ENCODE data around the gene SNORC. TPM values are rescaled to one million over a fixed set of nuclear protein-coding genes. Genes with fewer than 3 reads are reported as not detected.

SNORC gene
- total RNA-seq, 1 experiment from 2014 or later, result 4.3 TPM

- Histone ChIP-seq H3K9me3 (no peaks in the 10 kb centered on the region), H3K27me3 (replicated peaks; ENCODE audit: control insufficient read depth, insufficient read depth, low read length) (no peaks in the 10 kb centered on the region), H3K36me3 (ENCODE audit: control insufficient read depth, insufficient read depth, low read length) (no peaks in the 10 kb centered on the region; the same call in 1 of the 2 replicates), H3K4me3 (ENCODE audit: low read depth, low read length) (no peak overlapping the region), H3K4me1 (0 out of 2 replicates have a peak, but pooled peaks cover 9% of the 10 kb centered on the region)
- intact Hi-C loops (cut with micrococcal nuclease; ENCODE audit: unreplicated experiment), result no loop called here
- H3K36me3 Mint-ChIP-seq (ENCODE audit: insufficient read depth, unreplicated experiment), result peaks cover 6% of the 10 kb centered on the region
- ChIA-PET CTCF (no interaction called here), POLR2A (no interaction called here)
- no peak overlapping the region for H3K4me3 Mint-ChIP-seq (ENCODE audit: unreplicated experiment)
- H3K27me3 Mint-ChIP-seq (ENCODE audit: insufficient read depth, unreplicated experiment), result no peaks in the 10 kb centered on the region
- H3K4me1 Mint-ChIP-seq (ENCODE audit: low read depth, unreplicated experiment), result no peaks in the 10 kb centered on the region
- no peak for TF ChIP-seq CTCF (IDR thresholded peaks at IDR 0.05; ENCODE audit: insufficient read depth in 1 of 2, low read depth in 1 of 2, low read length in 1 of 2, severe bottlenecking in 1 of 2, unreplicated experiment in 1 of 2)
- no peak overlapping the region for H3K27ac Mint-ChIP-seq (ENCODE audit: unreplicated experiment)
- H3K9me3 Mint-ChIP-seq (ENCODE audit: unreplicated experiment), result no peaks in the 10 kb centered on the region
- DNase-seq, result no peak
- no TSS peak for BruUV-seq (replicated peaks)
Measured at GRCh38 chr2:232869138-232870017, 686 bp upstream of the SNORC start.

GRCh38 chr2:232870766-232871371 is 805 bp downstream of the SNORC start:
- no peak for DNase-seq
- H3K4me3 ChIP-seq (ENCODE audit: low read depth, low read length), result no peak overlapping the region
- no peak overlapping the region for H3K27ac Mint-ChIP-seq (ENCODE audit: unreplicated experiment)
- no peaks in the 10 kb centered on the region for H3K9me3 Mint-ChIP-seq (ENCODE audit: unreplicated experiment)
- no peaks in the 10 kb centered on the region for H3K36me3 ChIP-seq (ENCODE audit: control insufficient read depth, insufficient read depth, low read length)
- no peak for TF ChIP-seq CTCF (IDR thresholded peaks at IDR 0.05; ENCODE audit: insufficient read depth in 1 of 2, low read depth in 1 of 2, low read length in 1 of 2, severe bottlenecking in 1 of 2, unreplicated experiment in 1 of 2)
- intact Hi-C loops (cut with micrococcal nuclease; ENCODE audit: unreplicated experiment), result no loop called here
- H3K9me3 ChIP-seq, result no peaks in the 10 kb centered on the region
- ChIA-PET CTCF (no interaction called here), POLR2A (no interaction called here)
- H3K4me1 ChIP-seq, result 0 out of 2 replicates have a peak, but pooled peaks cover 9% of the 10 kb centered on the region
- H3K36me3 Mint-ChIP-seq (ENCODE audit: insufficient read depth, unreplicated experiment), result peaks cover 12% of the 10 kb centered on the region
- H3K27me3 ChIP-seq (replicated peaks; ENCODE audit: control insufficient read depth, insufficient read depth, low read length), result no peaks in the 10 kb centered on the region
- BruUV-seq (replicated peaks), result no TSS peak
- H3K27me3 Mint-ChIP-seq (ENCODE audit: insufficient read depth, unreplicated experiment), result no peaks in the 10 kb centered on the region
- no peak overlapping the region for H3K4me3 Mint-ChIP-seq (ENCODE audit: unreplicated experiment)
- no peaks in the 10 kb centered on the region for H3K4me1 Mint-ChIP-seq (ENCODE audit: low read depth, unreplicated experiment)

GRCh38 chr2:232871418-232871834 is 1.4 kb downstream of the SNORC start:
- no peak for TF ChIP-seq CTCF (IDR thresholded peaks at IDR 0.05; ENCODE audit: insufficient read depth in 1 of 2, low read depth in 1 of 2, low read length in 1 of 2, severe bottlenecking in 1 of 2, unreplicated experiment in 1 of 2)
- CTCF ChIA-PET, result no interaction called here
- no peaks in the 10 kb centered on the region for H3K4me1 Mint-ChIP-seq (ENCODE audit: low read depth, unreplicated experiment)
- H3K4me3 Mint-ChIP-seq (ENCODE audit: unreplicated experiment), result no peak overlapping the region
- POLR2A ChIA-PET, result no interaction called here
- 0 out of 2 replicates have a peak, but pooled peaks cover 9% of the 10 kb centered on the region for H3K4me1 ChIP-seq
- H3K9me3 ChIP-seq, result no peaks in the 10 kb centered on the region
- H3K27me3 Mint-ChIP-seq (ENCODE audit: insufficient read depth, unreplicated experiment), result no peaks in the 10 kb centered on the region
- H3K27ac Mint-ChIP-seq (ENCODE audit: unreplicated experiment), result no peak overlapping the region
- no peak for DNase-seq
- intact Hi-C loops (cut with micrococcal nuclease; ENCODE audit: unreplicated experiment), result no loop called here
- no peaks in the 10 kb centered on the region for H3K27me3 ChIP-seq (replicated peaks; ENCODE audit: control insufficient read depth, insufficient read depth, low read length)
- H3K4me3 ChIP-seq (ENCODE audit: low read depth, low read length), result no peak overlapping the region
- peaks cover 12% of the 10 kb centered on the region for H3K36me3 Mint-ChIP-seq (ENCODE audit: insufficient read depth, unreplicated experiment)
- H3K36me3 ChIP-seq (ENCODE audit: control insufficient read depth, insufficient read depth, low read length), result no peaks in the 10 kb centered on the region
- H3K9me3 Mint-ChIP-seq (ENCODE audit: unreplicated experiment), result no peaks in the 10 kb centered on the region
- no TSS peak for BruUV-seq (replicated peaks)
